Panc1 (cell line): ENCODE measurements around the gene CCDC187.

Source experiments
- CTCF ChIP-seq: fragments of 450-650 bp; IDR thresholded peaks from 2 replicates; pipeline ENCODE4 v1.5.1; 2017; ENCODE audit warnings: mild to moderate bottlenecking
- POLR2AphosphoS5 ChIP-seq: IDR thresholded peaks from 2 replicates; pipeline ENCODE4 v1.6.1; 2012; ENCODE audit warnings: mild to moderate bottlenecking, low read depth, low read length, moderate library complexity
- REST ChIP-seq, 2 experiments: IDR thresholded peaks; 2 replicates each; pipeline ENCODE4 v1.6.1; 2011 to 2012; ENCODE audit warnings: low read depth in 2 of 2, control low read depth in 1 of 2, low read length in 1 of 2, mild to moderate bottlenecking in 1 of 2, moderate library complexity in 1 of 2; ENCODE audit not compliant: insufficient read depth in 1 of 2
- SIN3A ChIP-seq: IDR thresholded peaks from 2 replicates; pipeline ENCODE4 v1.6.1; 2012; ENCODE audit warnings: low read depth, mild to moderate bottlenecking, low read length, moderate library complexity, borderline replicate concordance; ENCODE audit not compliant: insufficient read depth
- TCF7L2 ChIP-seq: IDR thresholded peaks from 2 replicates; pipeline ENCODE4 v1.6.1; 2011; ENCODE audit warnings: mild to moderate bottlenecking, low read depth, low read length, inconsistent platforms

- TF ChIP-seq SIN3A (no peak), CTCF (no peak), REST (IDR thresholded peaks at IDR 0.05; ENCODE audit: insufficient read depth in 1 of 2, low read depth in 2 of 2, low read length in 1 of 2) (no peak), TCF7L2 (no peak), POLR2AphosphoS5 (no peak)
Observed at GRCh38 chr9:136278894-136279293, 25.0 kb downstream of the CCDC187 start.
